Caco-2 (cell line): ENCODE data around the gene NUDT6. TPM values are rescaled to one million over a fixed set of nuclear protein-coding genes. Genes with fewer than 3 reads are reported as not detected.

ENCODE experiments used
- BruUV-seq: library from RNA; stranded (reverse); fragments of 400-500 nt; replicated peaks from 2 replicates; lab custom pipeline; 2021; lab: Mats Ljungman, UMichigan
- CTCF ChIA-PET: fragments of 300-600 bp; sonication (Branson Sonifier 250); formaldehyde crosslinking; loops from one replicate; lab custom pipeline; 2022; ENCODE audit warnings: antibody characterized with exemption; lab: Charles Lee
- POLR2A ChIA-PET: fragments of 300-600 bp; sonication (Branson Sonifier 250); formaldehyde crosslinking; loops from one replicate; lab custom pipeline; 2022; ENCODE audit warnings: antibody characterized with exemption; lab: Charles Lee
- DNase-seq, 2 experiments: peaks; one replicate each; pipeline versions ENCODE4 v3.0.0 to v3.0.0-alpha.2; 2020 to 2022
- H3K27me3 ChIP-seq: replicated peaks from 2 replicates; pipeline ENCODE4 v1.6.0; 2011; ENCODE audit warnings: low read length; ENCODE audit not compliant: control insufficient read depth, insufficient read depth
- H3K36me3 ChIP-seq: 2 replicates; pipeline ENCODE4 v1.5.1; 2011; ENCODE audit warnings: low read length; ENCODE audit not compliant: control insufficient read depth, insufficient read depth
- H3K4me1 ChIP-seq: fragments of 250-450 bp; sonication (Bioruptor Pico); 2 replicates; pipeline ENCODE4 v1.5.1; 2020; ENCODE audit warnings: mild to moderate bottlenecking
- H3K4me3 ChIP-seq: 2 replicates; pipeline ENCODE4 v1.5.1; 2011; ENCODE audit warnings: low read depth, mild to moderate bottlenecking, control low read depth, low read length
- H3K9me3 ChIP-seq: fragments of 250-450 bp; sonication (Bioruptor Pico); 2 replicates; pipeline ENCODE4 v1.5.1; 2020; ENCODE audit warnings: mild to moderate bottlenecking, moderate library complexity
- H3K27ac Mint-ChIP-seq: one replicate; pipeline ENCODE4 v1.8.0; 2022; ENCODE audit warnings: mixed read lengths; ENCODE audit not compliant: unreplicated experiment
- H3K27me3 Mint-ChIP-seq: one replicate; pipeline ENCODE4 v1.8.0; 2022; ENCODE audit warnings: mixed read lengths; ENCODE audit not compliant: insufficient read depth, unreplicated experiment
- H3K36me3 Mint-ChIP-seq: one replicate; pipeline ENCODE4 v1.8.0; 2022; ENCODE audit warnings: mild to moderate bottlenecking, mixed read lengths; ENCODE audit not compliant: insufficient read depth, unreplicated experiment
- H3K4me1 Mint-ChIP-seq: one replicate; pipeline ENCODE4 v1.8.0; 2022; ENCODE audit warnings: low read depth, mixed read lengths; ENCODE audit not compliant: unreplicated experiment
- H3K4me3 Mint-ChIP-seq: one replicate; pipeline ENCODE4 v1.8.0; 2022; ENCODE audit warnings: mild to moderate bottlenecking, moderate library complexity, mixed read lengths; ENCODE audit not compliant: unreplicated experiment
- H3K9me3 Mint-ChIP-seq: one replicate; pipeline ENCODE4 v1.8.0; 2022; ENCODE audit warnings: mixed read lengths; ENCODE audit not compliant: unreplicated experiment
- intact Hi-C: fragments of 100-400 bp; cut with micrococcal nuclease; formaldehyde crosslinking; loops from one replicate; pipeline ENCODE4 v1.10.0; 2022; ENCODE audit not compliant: unreplicated experiment
- total RNA-seq: library from RNA; stranded (reverse); gene quantifications from 2 replicates; pipeline ENCODE4 v1.2.3, GENCODE V29; 2022
- TF ChIP-seq, protein P1 (sequence below), 2 experiments: fragments of 200-600 bp in 1 of 2; IDR thresholded peaks; 1 replicate in 1 of 2; 2 replicates in 1 of 2; pipeline versions ENCODE4 v1.5.1 to v1.8.0; 2011 to 2022; ENCODE audit warnings: antibody characterized with exemption in 1 of 2, control low read depth in 1 of 2, inconsistent platforms in 1 of 2, low read depth in 1 of 2, low read length in 1 of 2, mild to moderate bottlenecking in 1 of 2, moderate library complexity in 1 of 2; ENCODE audit not compliant: insufficient read depth in 1 of 2, severe bottlenecking in 1 of 2, unreplicated experiment in 1 of 2

NUDT6 gene
- total RNA-seq, 1 experiment from 2014 or later: 5.3 TPM

DNA sequence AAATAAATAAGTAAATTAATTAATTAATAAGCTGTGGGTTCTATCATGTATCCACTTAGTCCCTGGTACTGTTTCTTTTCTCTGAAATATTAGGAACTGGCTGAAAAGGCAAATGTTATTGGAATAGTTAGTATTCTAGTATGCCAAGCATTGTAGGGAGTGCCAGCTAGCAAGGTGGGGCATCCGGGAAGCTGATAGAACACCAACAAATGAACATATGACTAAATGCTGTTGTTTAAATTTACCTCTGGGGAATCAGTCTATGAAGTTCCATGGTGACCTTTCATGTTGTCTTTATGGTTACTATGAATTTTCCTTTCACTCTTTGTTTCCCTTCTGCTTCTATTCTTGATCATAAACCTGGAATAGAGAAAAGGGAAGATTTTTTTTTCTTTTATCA is 32.7 kb downstream of the NUDT6 start:
- Histone ChIP-seq H3K27me3 (no peaks in the 10 kb centered on the region), H3K9me3 (no peaks in the 10 kb centered on the region), H3K36me3 (no peaks in the 10 kb centered on the region), H3K4me1 (no peaks in the 10 kb centered on the region), H3K4me3 (no peak overlapping the region)
- Mint-ChIP-seq H3K4me1 (no peaks in the 10 kb centered on the region), H3K27ac (no peak overlapping the region), H3K36me3 (no peaks in the 10 kb centered on the region), H3K4me3 (no peak overlapping the region), H3K9me3 (no peaks in the 10 kb centered on the region), H3K27me3 (no peaks in the 10 kb centered on the region)
- BruUV-seq: no TSS peak
- POLR2A ChIA-PET: no interaction called here
- DNase-seq: no peak
- intact Hi-C loops: no loop called here
- CTCF ChIA-PET: no interaction called here
- TF ChIP-seq, protein P1, sequence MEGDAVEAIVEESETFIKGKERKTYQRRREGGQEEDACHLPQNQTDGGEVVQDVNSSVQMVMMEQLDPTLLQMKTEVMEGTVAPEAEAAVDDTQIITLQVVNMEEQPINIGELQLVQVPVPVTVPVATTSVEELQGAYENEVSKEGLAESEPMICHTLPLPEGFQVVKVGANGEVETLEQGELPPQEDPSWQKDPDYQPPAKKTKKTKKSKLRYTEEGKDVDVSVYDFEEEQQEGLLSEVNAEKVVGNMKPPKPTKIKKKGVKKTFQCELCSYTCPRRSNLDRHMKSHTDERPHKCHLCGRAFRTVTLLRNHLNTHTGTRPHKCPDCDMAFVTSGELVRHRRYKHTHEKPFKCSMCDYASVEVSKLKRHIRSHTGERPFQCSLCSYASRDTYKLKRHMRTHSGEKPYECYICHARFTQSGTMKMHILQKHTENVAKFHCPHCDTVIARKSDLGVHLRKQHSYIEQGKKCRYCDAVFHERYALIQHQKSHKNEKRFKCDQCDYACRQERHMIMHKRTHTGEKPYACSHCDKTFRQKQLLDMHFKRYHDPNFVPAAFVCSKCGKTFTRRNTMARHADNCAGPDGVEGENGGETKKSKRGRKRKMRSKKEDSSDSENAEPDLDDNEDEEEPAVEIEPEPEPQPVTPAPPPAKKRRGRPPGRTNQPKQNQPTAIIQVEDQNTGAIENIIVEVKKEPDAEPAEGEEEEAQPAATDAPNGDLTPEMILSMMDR (IDR thresholded peaks at IDR 0.05; ENCODE audit: insufficient read depth in 1 of 2, low read depth in 1 of 2, low read length in 1 of 2, severe bottlenecking in 1 of 2, unreplicated experiment in 1 of 2): no peak

DNA sequence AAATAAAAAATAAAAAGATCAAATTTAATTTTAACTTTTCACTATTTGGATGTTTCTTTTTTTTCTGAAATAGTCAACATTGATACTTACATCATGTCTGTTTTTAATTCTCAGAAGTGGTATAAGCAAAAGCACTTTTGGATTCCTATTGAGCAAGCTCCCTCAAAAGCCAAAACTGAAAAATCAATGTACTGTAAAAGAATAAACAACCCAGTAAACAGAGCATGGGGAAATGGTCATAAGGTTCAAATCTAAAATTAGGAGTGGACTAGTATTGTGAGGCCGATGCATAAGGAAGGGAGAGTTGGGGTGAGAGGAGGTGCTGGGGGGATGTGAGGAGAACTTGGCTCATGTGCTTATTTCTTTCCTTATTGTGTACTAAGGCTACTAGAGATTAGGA is 37.9 kb downstream of the NUDT6 start:
- peaks cover 17% of the 10 kb centered on the region for H3K9me3 Mint-ChIP-seq
- DNase-seq: no peak
- Histone ChIP-seq H3K4me3 (no peak overlapping the region), H3K4me1 (no peaks in the 10 kb centered on the region), H3K27me3 (no peaks in the 10 kb centered on the region), H3K36me3 (no peaks in the 10 kb centered on the region), H3K9me3 (no peaks in the 10 kb centered on the region)
- no peaks in the 10 kb centered on the region for H3K36me3 Mint-ChIP-seq
- TF ChIP-seq, protein P1 (IDR thresholded peaks at IDR 0.05; ENCODE audit: insufficient read depth in 1 of 2, low read depth in 1 of 2, low read length in 1 of 2, severe bottlenecking in 1 of 2, unreplicated experiment in 1 of 2): no peak
- ChIA-PET POLR2A (no interaction called here), CTCF (no interaction called here)
- no peaks in the 10 kb centered on the region for H3K27me3 Mint-ChIP-seq
- no TSS peak for BruUV-seq
- no peak overlapping the region for H3K27ac Mint-ChIP-seq
- no peaks in the 10 kb centered on the region for H3K4me1 Mint-ChIP-seq
- no peak overlapping the region for H3K4me3 Mint-ChIP-seq
- intact Hi-C loops: no loop called here

DNA sequence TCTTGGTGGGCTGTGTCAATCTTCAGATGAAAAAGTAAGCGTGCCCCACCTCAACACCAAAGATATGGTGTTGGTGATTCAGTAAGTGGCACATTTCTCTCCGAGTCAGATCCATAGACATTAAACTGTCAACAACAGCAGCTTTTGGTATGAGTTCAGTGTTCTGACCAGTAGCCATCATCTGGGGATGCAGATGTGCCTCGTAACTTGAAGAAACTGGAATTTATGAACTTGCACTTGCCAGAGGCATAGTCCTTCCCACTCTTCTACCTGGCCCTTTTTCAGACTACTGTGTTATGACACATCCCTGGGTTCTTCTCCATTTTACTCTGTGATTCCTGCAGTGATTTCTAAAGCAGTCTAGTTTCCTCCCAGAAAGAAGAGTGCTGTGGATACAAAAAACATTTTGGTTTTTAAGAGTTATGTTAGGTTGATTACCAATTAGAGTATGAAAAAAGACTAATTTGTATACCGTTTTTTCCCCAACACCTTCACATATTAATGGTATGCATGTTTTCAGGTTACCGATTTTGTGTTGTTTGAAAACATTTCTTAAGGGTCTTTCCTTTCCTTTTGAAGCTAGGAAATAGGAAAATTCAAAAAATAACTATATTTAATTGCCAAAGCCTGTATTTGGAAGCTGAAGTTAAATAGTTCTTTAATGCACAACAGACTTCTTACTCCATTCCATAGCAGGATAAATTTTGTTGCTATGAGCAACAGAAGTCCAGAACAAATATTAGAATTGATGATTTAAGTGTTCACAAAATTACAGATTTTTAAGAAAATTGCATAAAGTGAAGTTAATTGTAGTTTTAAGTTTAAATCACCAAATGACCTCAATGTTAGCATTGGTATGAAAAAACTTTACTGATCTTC is 39.3 kb downstream of the NUDT6 start:
- Histone ChIP-seq H3K4me3 (no peak overlapping the region), H3K36me3 (no peaks in the 10 kb centered on the region), H3K27me3 (no peaks in the 10 kb centered on the region), H3K4me1 (no peaks in the 10 kb centered on the region), H3K9me3 (no peaks in the 10 kb centered on the region)
- H3K4me1 Mint-ChIP-seq: no peaks in the 10 kb centered on the region
- intact Hi-C loops: no loop called here
- peaks cover 26% of the 10 kb centered on the region for H3K9me3 Mint-ChIP-seq
- no peaks in the 10 kb centered on the region for H3K27me3 Mint-ChIP-seq
- H3K36me3 Mint-ChIP-seq: no peaks in the 10 kb centered on the region
- ChIA-PET POLR2A (no interaction called here), CTCF (no interaction called here)
- no peak overlapping the region for H3K27ac Mint-ChIP-seq
- no peak for DNase-seq
- BruUV-seq: no TSS peak
- no peak overlapping the region for H3K4me3 Mint-ChIP-seq
- TF ChIP-seq, protein P1 (IDR thresholded peaks at IDR 0.05; ENCODE audit: insufficient read depth in 1 of 2, low read depth in 1 of 2, low read length in 1 of 2, severe bottlenecking in 1 of 2, unreplicated experiment in 1 of 2): no peak
